Right lobe of liver (tissue), 6 donors: ENCODE results near the gene SLC24A1. TPM values are rescaled to one million over a fixed set of nuclear protein-coding genes. Genes with fewer than 3 reads are reported as not detected.

ENCODE experiments used
- ATAC-seq, 4 donors: fragments of 200-7000 bp; cut with Tn5 transposase; one replicate each; pipeline ENCODE4 v1.9.1; 2020; ENCODE audit warnings: mild to moderate bottlenecking in 4 of 4, moderate library complexity in 4 of 4
- DNase-seq, 3 donors: peaks; one replicate each; pipeline ENCODE4 v3.0.0-alpha.2; 2020
- H3K27ac ChIP-seq, 3 donors: fragments of 200-600 bp; one replicate each; pipeline ENCODE4 v1.8.0; 2022
- H3K27me3 ChIP-seq, 2 donors: fragments of 200-600 bp; one replicate each; pipeline ENCODE4 v1.8.0; 2022
- H3K36me3 ChIP-seq, 4 donors: fragments of 200-600 bp; sonication (generic) in 1 of 4; one replicate each; pipeline versions ENCODE4 v1.5.1 to v1.8.0; 2017 to 2022; ENCODE audit warnings: control low read depth in 1 of 4
- H3K4me1 ChIP-seq, 4 donors: fragments of 200-600 bp; sonication (generic) in 1 of 4; one replicate each; pipeline versions ENCODE4 v1.5.1 to v1.8.0; 2017 to 2022; ENCODE audit warnings: control low read depth in 1 of 4
- H3K4me3 ChIP-seq, 3 donors: fragments of 200-600 bp; one replicate each; pipeline ENCODE4 v1.8.0; 2022
- H3K9me3 ChIP-seq, 4 donors: fragments of 200-600 bp; sonication (generic) in 1 of 4; one replicate each; pipeline versions ENCODE4 v1.5.1 to v1.8.0; 2017 to 2022; ENCODE audit warnings: control low read depth in 1 of 4
- CTCF ChIP-seq, 4 donors: fragments of 200-600 bp in 3 of 4; fragments of 450-650 bp in 1 of 4; IDR thresholded peaks; one replicate each; pipeline versions ENCODE4 v1.5.1 to v1.8.0; 2016 to 2022; ENCODE audit warnings: antibody characterized with exemption in 4 of 4, mild to moderate bottlenecking in 2 of 4
- POLR2A ChIP-seq: fragments of 450-650 bp; IDR thresholded peaks from one replicate; pipeline ENCODE4 v1.6.1; 2017; ENCODE audit warnings: antibody characterized with exemption, mild to moderate bottlenecking
- WGBS: methylation state at CpG from one replicate; pipeline ENCODE4 v1.1.6; 2018; ENCODE audit warnings: low coverage, low lambda C conversion rate; ENCODE audit not compliant: insufficient coverage; ENCODE audit errors: missing lambda C conversion rate; 5-methylcytosine and 5-hydroxymethylcytosine counted together
- intact Hi-C, 2 donors: fragments of 100-400 bp; cut with DNase I; formaldehyde crosslinking; loops; one replicate each; pipeline versions ENCODE4 v1.11.2 to v1.14.1; 2022
- total RNA-seq, 6 experiments: library from RNA; depleted of rRNA in 2 of 6; stranded (reverse); fragments of >200 nt in 2 of 6; fragmentation: NEBNext Ultra II Directional in 3 of 6; extraction: Animal tissue kit (Norgen Biotek cat#: 25700) in 3 of 6; gene quantifications; one replicate each; pipeline versions ENCODE4 v1.1.0 to v1.2.4, GENCODE V29; 2016 to 2023
- donor health status: DM: no; HTN: yes; CAD: no.
- donor health status: DM: no; HTN: no; CAD: no.
- donor health status: DM: no; HTN: no; CAD: no.
- donor health status: DM: no; HTN: yes; CAD: no.
- donor health status: DM: no; HTN: yes; CAD: no.

The SLC24A1 gene
- total RNA-seq, 6 experiments from 2014 or later, result 1.7 to 5.0 (median 4.8) TPM

GRCh38 chr15:65634356-65634755 lies 12.6 kb downstream of the SLC24A1 start:
- no peaks in the 10 kb centered on the region for H3K27me3 ChIP-seq
- ATAC-seq, result no peak
- no peaks in the 10 kb centered on the region for H3K4me1 ChIP-seq
- TF ChIP-seq CTCF (IDR thresholded peaks at IDR 0.05), result no peak
- no peak for TF ChIP-seq POLR2A
- H3K27ac ChIP-seq, result no peak overlapping the region
- no peak overlapping the region for H3K4me3 ChIP-seq
- no peaks in the 10 kb centered on the region for H3K9me3 ChIP-seq
- WGBS, result 100% methylated on average over 1 of the region's 1 CpG
- intact Hi-C loops, result no loop called here
- no peak for DNase-seq
- no peaks in the 10 kb centered on the region for H3K36me3 ChIP-seq

- Histone ChIP-seq H3K27me3 (no peaks in the 10 kb centered on the region), H3K27ac (no peak overlapping the region), H3K4me1 (no peaks in the 10 kb centered on the region), H3K4me3 (no peak overlapping the region), H3K36me3 (no peaks in the 10 kb centered on the region), H3K9me3 (no peaks in the 10 kb centered on the region)
- no CpG with 5 or more reads among the region's 5 CpGs for WGBS
- TF ChIP-seq POLR2A (no peak), CTCF (IDR thresholded peaks at IDR 0.05) (no peak)
- DNase-seq (no peak), ATAC-seq (peak in 1 of 4 donors; percentile 16)
- intact Hi-C loops, result no loop called here
Measured at GRCh38 chr15:65638109-65638508, 16.4 kb downstream of the SLC24A1 start.

- no peaks in the 10 kb centered on the region for H3K36me3 ChIP-seq
- H3K4me3 ChIP-seq, result no peak overlapping the region
- H3K9me3 ChIP-seq, result no peaks in the 10 kb centered on the region
- no peak for DNase-seq
- intact Hi-C loops, result no loop called here
- ATAC-seq, result peak; percentile 77 to 90 (median 84)
- 2% methylated on average over 3 of the region's 3 CpGs for WGBS
- no peak for TF ChIP-seq POLR2A
- peak; percentile 76 to 86 (median 79) for TF ChIP-seq CTCF (IDR thresholded peaks at IDR 0.05)
- H3K27ac ChIP-seq, result no peak overlapping the region
- H3K27me3 ChIP-seq, result no peaks in the 10 kb centered on the region
- H3K4me1 ChIP-seq, result no peaks in the 10 kb centered on the region
Measured at GRCh38 chr15:65638681-65639089, 16.9 kb downstream of the SLC24A1 start.

GRCh38 chr15:65639509-65639908 lies 17.8 kb downstream of the SLC24A1 start:
- no peaks in the 10 kb centered on the region for H3K36me3 ChIP-seq
- 51% methylated on average over 4 of the region's 6 CpGs for WGBS
- no peaks in the 10 kb centered on the region for H3K9me3 ChIP-seq
- H3K27me3 ChIP-seq, result no peaks in the 10 kb centered on the region
- no peak overlapping the region for H3K4me3 ChIP-seq
- H3K27ac ChIP-seq, result no peak overlapping the region
- ATAC-seq, result no peak
- H3K4me1 ChIP-seq, result no peaks in the 10 kb centered on the region
- no peak for DNase-seq
- intact Hi-C loops, result no loop called here
- TF ChIP-seq CTCF (IDR thresholded peaks at IDR 0.05), result no peak
- no peak for TF ChIP-seq POLR2A
